ENCODE data around the gene PANX2.

DNA sequence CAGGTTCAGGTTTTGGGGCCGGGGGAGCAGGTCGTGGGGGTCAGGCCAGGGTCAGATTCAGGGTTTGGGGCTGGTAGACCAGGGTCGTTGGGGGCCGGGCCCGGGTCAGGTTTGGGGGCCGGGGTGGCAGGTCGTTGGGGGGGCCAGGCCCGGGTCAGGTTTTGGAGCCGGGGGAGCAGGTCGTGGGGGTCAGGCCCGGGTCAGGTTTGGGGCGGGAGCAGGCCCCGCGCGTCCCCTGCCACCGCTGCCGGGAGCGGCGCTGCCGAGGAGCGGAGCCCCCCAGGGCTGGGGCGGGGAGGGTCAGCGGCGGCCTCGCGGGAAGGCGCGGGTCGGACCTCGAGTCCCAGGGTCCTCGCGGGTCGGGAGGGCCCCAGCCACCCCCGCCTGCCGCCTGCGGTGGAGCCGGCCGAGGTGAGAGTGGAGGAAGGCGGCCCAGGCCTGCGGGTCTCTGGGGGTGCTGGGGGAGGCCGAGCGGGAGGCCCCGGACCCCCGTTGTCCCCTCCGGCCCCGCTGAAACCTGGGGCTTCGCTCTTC, 15.7 kb downstream of the PANX2 start:
- TF ChIP-seq, protein P1, sequence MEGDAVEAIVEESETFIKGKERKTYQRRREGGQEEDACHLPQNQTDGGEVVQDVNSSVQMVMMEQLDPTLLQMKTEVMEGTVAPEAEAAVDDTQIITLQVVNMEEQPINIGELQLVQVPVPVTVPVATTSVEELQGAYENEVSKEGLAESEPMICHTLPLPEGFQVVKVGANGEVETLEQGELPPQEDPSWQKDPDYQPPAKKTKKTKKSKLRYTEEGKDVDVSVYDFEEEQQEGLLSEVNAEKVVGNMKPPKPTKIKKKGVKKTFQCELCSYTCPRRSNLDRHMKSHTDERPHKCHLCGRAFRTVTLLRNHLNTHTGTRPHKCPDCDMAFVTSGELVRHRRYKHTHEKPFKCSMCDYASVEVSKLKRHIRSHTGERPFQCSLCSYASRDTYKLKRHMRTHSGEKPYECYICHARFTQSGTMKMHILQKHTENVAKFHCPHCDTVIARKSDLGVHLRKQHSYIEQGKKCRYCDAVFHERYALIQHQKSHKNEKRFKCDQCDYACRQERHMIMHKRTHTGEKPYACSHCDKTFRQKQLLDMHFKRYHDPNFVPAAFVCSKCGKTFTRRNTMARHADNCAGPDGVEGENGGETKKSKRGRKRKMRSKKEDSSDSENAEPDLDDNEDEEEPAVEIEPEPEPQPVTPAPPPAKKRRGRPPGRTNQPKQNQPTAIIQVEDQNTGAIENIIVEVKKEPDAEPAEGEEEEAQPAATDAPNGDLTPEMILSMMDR (IDR thresholded peaks at IDR 0.05) = no peak
- TF ChIP-seq POLR2A (IDR thresholded peaks at IDR 0.05) = no peak
- TF ChIP-seq POLR2AphosphoS5 (IDR thresholded peaks at IDR 0.05) = no peak

Data from breast epithelium (tissue), 3 donors.